Panc1 (cell line): ENCODE data around the gene ZCCHC2.

Experiments used
- POLR2AphosphoS5 ChIP-seq: IDR thresholded peaks from 2 replicates; pipeline ENCODE4 v1.6.1; 2012; ENCODE audit warnings: mild to moderate bottlenecking, low read depth, low read length, moderate library complexity
- REST ChIP-seq, 2 experiments: IDR thresholded peaks; 2 replicates each; pipeline ENCODE4 v1.6.1; 2011 to 2012; ENCODE audit warnings: low read depth in 2 of 2, control low read depth in 1 of 2, low read length in 1 of 2, mild to moderate bottlenecking in 1 of 2, moderate library complexity in 1 of 2; ENCODE audit not compliant: insufficient read depth in 1 of 2
- SIN3A ChIP-seq: IDR thresholded peaks from 2 replicates; pipeline ENCODE4 v1.6.1; 2012; ENCODE audit warnings: low read depth, mild to moderate bottlenecking, low read length, moderate library complexity, borderline replicate concordance; ENCODE audit not compliant: insufficient read depth
- TCF7L2 ChIP-seq: IDR thresholded peaks from 2 replicates; pipeline ENCODE4 v1.6.1; 2011; ENCODE audit warnings: mild to moderate bottlenecking, low read depth, low read length, inconsistent platforms
- TF ChIP-seq, protein P1 (sequence below): fragments of 450-650 bp; IDR thresholded peaks from 2 replicates; pipeline ENCODE4 v1.5.1; 2017; ENCODE audit warnings: mild to moderate bottlenecking

- TF ChIP-seq, protein P1, sequence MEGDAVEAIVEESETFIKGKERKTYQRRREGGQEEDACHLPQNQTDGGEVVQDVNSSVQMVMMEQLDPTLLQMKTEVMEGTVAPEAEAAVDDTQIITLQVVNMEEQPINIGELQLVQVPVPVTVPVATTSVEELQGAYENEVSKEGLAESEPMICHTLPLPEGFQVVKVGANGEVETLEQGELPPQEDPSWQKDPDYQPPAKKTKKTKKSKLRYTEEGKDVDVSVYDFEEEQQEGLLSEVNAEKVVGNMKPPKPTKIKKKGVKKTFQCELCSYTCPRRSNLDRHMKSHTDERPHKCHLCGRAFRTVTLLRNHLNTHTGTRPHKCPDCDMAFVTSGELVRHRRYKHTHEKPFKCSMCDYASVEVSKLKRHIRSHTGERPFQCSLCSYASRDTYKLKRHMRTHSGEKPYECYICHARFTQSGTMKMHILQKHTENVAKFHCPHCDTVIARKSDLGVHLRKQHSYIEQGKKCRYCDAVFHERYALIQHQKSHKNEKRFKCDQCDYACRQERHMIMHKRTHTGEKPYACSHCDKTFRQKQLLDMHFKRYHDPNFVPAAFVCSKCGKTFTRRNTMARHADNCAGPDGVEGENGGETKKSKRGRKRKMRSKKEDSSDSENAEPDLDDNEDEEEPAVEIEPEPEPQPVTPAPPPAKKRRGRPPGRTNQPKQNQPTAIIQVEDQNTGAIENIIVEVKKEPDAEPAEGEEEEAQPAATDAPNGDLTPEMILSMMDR, result no peak
- TF ChIP-seq POLR2AphosphoS5 (no peak), SIN3A (no peak), REST (IDR thresholded peaks at IDR 0.05; ENCODE audit: insufficient read depth in 1 of 2, low read depth in 2 of 2, low read length in 1 of 2) (no peak), TCF7L2 (no peak)
Measured at GRCh38 chr18:62556397-62556796, 33.6 kb downstream of the ZCCHC2 start.
